GM19372 (cell line): ENCODE results near the gene DYRK1A.

Experiments used
- ATAC-seq: cut with Tn5 transposase; IDR thresholded peaks from one replicate; pipeline ENCODE4 v1.9.1; 2021; ENCODE audit warnings: mild to moderate bottlenecking, low read depth, moderate library complexity; ENCODE audit not compliant: unreplicated experiment

DYRK1A gene

GRCh38 chr21:37364722-37365121 lies 1.9 kb upstream of the DYRK1A start:
- no peak for ATAC-seq

GRCh38 chr21:37365517-37366481 lies 774 bp upstream of the DYRK1A start:
- peak; percentile 37 for ATAC-seq

- peak; percentile 0 for ATAC-seq
Measured at GRCh38 chr21:37367336-37367702, 746 bp downstream of the DYRK1A start.

- ATAC-seq = no peak
Measured at GRCh38 chr21:37367703-37368540, 1.3 kb downstream of the DYRK1A start.

- ATAC-seq = no peak
Measured at GRCh38 chr21:37368541-37369279, 2.1 kb downstream of the DYRK1A start.

GRCh38 chr21:37369307-37369854 lies 2.8 kb downstream of the DYRK1A start:
- no peak for ATAC-seq

GRCh38 chr21:37370152-37371040 lies 3.8 kb downstream of the DYRK1A start:
- ATAC-seq = no peak

- ATAC-seq = no peak
Measured at GRCh38 chr21:37371041-37371397, 4.4 kb downstream of the DYRK1A start.

GRCh38 chr21:37372127-37372731 lies 5.7 kb downstream of the DYRK1A start:
- ATAC-seq = no peak

- ATAC-seq = no peak
Measured at GRCh38 chr21:37372951-37373350, 6.4 kb downstream of the DYRK1A start.

GRCh38 chr21:37373539-37373938 lies 7.0 kb downstream of the DYRK1A start:
- no peak for ATAC-seq

- ATAC-seq = no peak
Measured at GRCh38 chr21:37374027-37374426, 7.5 kb downstream of the DYRK1A start.

- ATAC-seq = no peak
Measured at GRCh38 chr21:37375866-37376574, 9.4 kb downstream of the DYRK1A start.

GRCh38 chr21:37378700-37379139 lies 12.1 kb downstream of the DYRK1A start:
- no peak for ATAC-seq

- no peak for ATAC-seq
Measured at GRCh38 chr21:37380349-37381323, 14.1 kb downstream of the DYRK1A start.

- ATAC-seq = no peak
Measured at GRCh38 chr21:37381883-37382585, 15.5 kb downstream of the DYRK1A start.

- ATAC-seq = no peak
Measured at GRCh38 chr21:37383086-37383485, 16.5 kb downstream of the DYRK1A start.
